H1 (cell line): ENCODE results near the gene B4GALNT3.

Experiments
- CEBPB ChIP-seq: IDR thresholded peaks from 2 replicates; pipeline ENCODE4 v1.6.1; 2012; ENCODE audit warnings: low read depth, low read length
- CTCF ChIP-seq, 3 experiments: IDR thresholded peaks; 1 replicate in 2 of 3; 2 replicates in 1 of 3; pipeline versions ENCODE4 v1.5.1 to v1.6.1; 2011; ENCODE audit warnings: low read length in 3 of 3, mild to moderate bottlenecking in 3 of 3, inconsistent platforms in 2 of 3, low read depth in 1 of 3, moderate library complexity in 1 of 3; ENCODE audit not compliant: insufficient read depth in 1 of 3; ENCODE audit errors: control extremely low read depth in 1 of 3
- EGR1 ChIP-seq: IDR thresholded peaks from 2 replicates; pipeline ENCODE4 v1.6.1; 2011; ENCODE audit warnings: low read depth, low read length, borderline replicate concordance
- EP300 ChIP-seq, 2 experiments: IDR thresholded peaks; 1 replicate in 1 of 2; 2 replicates in 1 of 2; pipeline ENCODE4 v1.6.1; 2011 to 2012; ENCODE audit warnings: low read depth in 2 of 2, low read length in 2 of 2, mild to moderate bottlenecking in 2 of 2, borderline replicate concordance in 1 of 2, inconsistent platforms in 1 of 2, moderate library complexity in 1 of 2
- EZH2 ChIP-seq: fragments of 200-600 bp; sonication (generic); IDR thresholded peaks from 2 replicates; pipeline ENCODE4 v1.7.1; 2012; ENCODE audit warnings: low read depth, mild to moderate bottlenecking, moderate library complexity, low read length, inconsistent platforms; ENCODE audit not compliant: severe bottlenecking
- HDAC6 ChIP-seq: IDR thresholded peaks from one replicate; pipeline ENCODE4 v1.7.1; 2012; ENCODE audit warnings: low read depth, mild to moderate bottlenecking, inconsistent platforms, low read length, moderate library complexity
- JUN ChIP-seq: IDR thresholded peaks from 2 replicates; pipeline ENCODE4 v1.6.1; 2011; ENCODE audit warnings: low read depth, mild to moderate bottlenecking, improper control_type of control experiment, low read length
- MAX ChIP-seq: IDR thresholded peaks from 2 replicates; pipeline ENCODE4 v1.6.1; 2012; ENCODE audit warnings: inconsistent platforms
- POLR2A ChIP-seq, 2 experiments: IDR thresholded peaks; 1 replicate in 1 of 2; 2 replicates in 1 of 2; pipeline ENCODE4 v1.6.1; 2011; ENCODE audit warnings: low read depth in 2 of 2, low read length in 2 of 2, mild to moderate bottlenecking in 2 of 2; ENCODE audit errors: control extremely low read depth in 1 of 2
- POLR2AphosphoS5 ChIP-seq: IDR thresholded peaks from 2 replicates; pipeline ENCODE4 v1.6.1; 2011; ENCODE audit warnings: low read depth, low read length
- RFX5 ChIP-seq: IDR thresholded peaks from 2 replicates; pipeline ENCODE4 v1.6.1; 2011; ENCODE audit warnings: low read depth, low read length, improper control_type of control experiment, borderline replicate concordance
- RNF2 ChIP-seq: fragments of 200-900, 300-1000 bp; sonication (generic); IDR thresholded peaks from 2 replicates; pipeline ENCODE4 v1.7.1; 2016; ENCODE audit warnings: borderline replicate concordance, low read depth, mild to moderate bottlenecking, antibody characterized with exemption, low read length; ENCODE audit not compliant: poor library complexity, severe bottlenecking; ENCODE audit errors: missing control alignments
- SRF ChIP-seq: IDR thresholded peaks from 2 replicates; pipeline ENCODE4 v1.6.1; 2011; ENCODE audit warnings: mild to moderate bottlenecking, low read depth, low read length, moderate library complexity
- TAF1 ChIP-seq: IDR thresholded peaks from 2 replicates; pipeline ENCODE4 v1.6.1; 2011; ENCODE audit warnings: mild to moderate bottlenecking, low read depth, low read length

GRCh38 chr12:612886-613285 lies 153.1 kb downstream of the B4GALNT3 start:
- TF ChIP-seq HDAC6 (no peak), JUN (no peak), EZH2 (no peak), EP300 (IDR thresholded peaks at IDR 0.05; ENCODE audit: borderline replicate concordance in 1 of 2, low read depth in 2 of 2, low read length in 2 of 2) (no peak), CTCF (IDR thresholded peaks at IDR 0.05; ENCODE audit: control extremely low read depth in 1 of 3, insufficient read depth in 1 of 3, low read depth in 1 of 3, low read length in 3 of 3) (no peak), EGR1 (no peak), RNF2 (no peak), SRF (no peak), POLR2AphosphoS5 (no peak), TAF1 (no peak), POLR2A (IDR thresholded peaks at IDR 0.05; ENCODE audit: control extremely low read depth in 1 of 2, low read depth in 2 of 2, low read length in 2 of 2) (no peak), RFX5 (no peak), CEBPB (no peak), MAX (no peak)
